ENCODE results near the gene CDC25B. TPM values are rescaled to one million over a fixed set of nuclear protein-coding genes. Genes with fewer than 3 reads are reported as not detected.

The CDC25B gene
- total RNA-seq, 1 donor from 2014 or later = 6.1 TPM

Other genes with a start within 250 kb of the CDC25B start
- not detected for gene GFRA4, start 132.9 kb upstream of the CDC25B start, total RNA-seq
- 2.4 TPM for gene ADAM33, start 114.3 kb upstream of the CDC25B start, total RNA-seq
- gene SIGLEC1, start 83.7 kb upstream of the CDC25B start, total RNA-seq = under 0.01 TPM
- gene HSPA12B, start 63.6 kb upstream of the CDC25B start, total RNA-seq = 2.4 TPM
- gene ADISSP, start 28.6 kb upstream of the CDC25B start, total RNA-seq = 17.5 TPM
- 0.41 TPM for gene SPEF1, start 14.9 kb upstream of the CDC25B start, total RNA-seq
- gene CENPB, start 9.6 kb upstream of the CDC25B start, total RNA-seq = 58.3 TPM
- 4.1 TPM for gene AP5S1, start 24.2 kb downstream of the CDC25B start, total RNA-seq
- 6.9 TPM for gene MAVS, start 50.5 kb downstream of the CDC25B start, total RNA-seq
- 62.0 TPM for gene PANK2, start 93.1 kb downstream of the CDC25B start, total RNA-seq
- gene RNF24, start 219.2 kb downstream of the CDC25B start, total RNA-seq = 24.1 TPM

Data from frontal cortex (tissue), 1 donor.